H9 (cell line): ENCODE data around the gene THSD4. TPM values are rescaled to one million over a fixed set of nuclear protein-coding genes. Genes with fewer than 3 reads are reported as not detected.
A peak's percentile ranks its signal among the peaks of the same experiment; 100 is the strongest.

Source experiments
- DNase-seq: peaks from one replicate; pipeline ENCODE4 v3.0.0-alpha.2; 2017
- H2AFZ ChIP-seq: one replicate; pipeline ENCODE4 v1.6.1; 2013; ENCODE audit warnings: mild to moderate bottlenecking, low read length, control low read depth, moderate library complexity
- H2AK5ac ChIP-seq: 2 replicates; pipeline ENCODE4 v1.6.1; 2013; ENCODE audit warnings: low read length, control low read depth, mixed read lengths; ENCODE audit not compliant: insufficient read length
- H2BK120ac ChIP-seq: one replicate; pipeline ENCODE4 v1.6.1; 2013; ENCODE audit warnings: low read depth, mild to moderate bottlenecking, low read length, control low read depth, inconsistent platforms; ENCODE audit not compliant: poor library complexity, severe bottlenecking
- H2BK12ac ChIP-seq: 2 replicates; pipeline ENCODE4 v1.6.1; 2013; ENCODE audit warnings: low read length, control low read depth, mixed read lengths, low read depth; ENCODE audit not compliant: insufficient read length
- H2BK15ac ChIP-seq: 2 replicates; pipeline ENCODE4 v1.6.1; 2013; ENCODE audit warnings: low read depth, low read length, control low read depth
- H2BK20ac ChIP-seq: one replicate; pipeline ENCODE4 v1.6.1; 2013; ENCODE audit warnings: low read depth, mild to moderate bottlenecking, low read length, control low read depth, inconsistent platforms; ENCODE audit not compliant: poor library complexity, severe bottlenecking
- H2BK5ac ChIP-seq: 2 replicates; pipeline ENCODE4 v1.6.1; 2013; ENCODE audit warnings: low read length, control low read depth, mixed read lengths; ENCODE audit not compliant: insufficient read length
- H3K14ac ChIP-seq: 2 replicates; pipeline ENCODE4 v1.6.1; 2013; ENCODE audit warnings: low read length, control low read depth; ENCODE audit not compliant: insufficient read depth
- H3K18ac ChIP-seq: 2 replicates; pipeline ENCODE4 v1.6.1; 2013; ENCODE audit warnings: low read depth, mild to moderate bottlenecking, mixed read lengths, low read length, control low read depth; ENCODE audit not compliant: insufficient read length
- H3K23ac ChIP-seq: 2 replicates; pipeline ENCODE4 v1.6.1; 2013; ENCODE audit warnings: low read length, control low read depth, mixed read lengths, low read depth; ENCODE audit not compliant: insufficient read length
- H3K23me2 ChIP-seq: 2 replicates; pipeline ENCODE4 v1.6.1; 2013; ENCODE audit warnings: low read depth, mild to moderate bottlenecking, mixed read lengths, low read length, control low read depth; ENCODE audit not compliant: insufficient read length, poor library complexity, severe bottlenecking
- H3K27ac ChIP-seq: 2 replicates; pipeline ENCODE4 v1.5.1; 2013; ENCODE audit warnings: low read length, control low read depth, mixed read lengths, low read depth; ENCODE audit not compliant: insufficient read length
- H3K27me3 ChIP-seq: 2 replicates; pipeline ENCODE4 v1.6.1; 2013; ENCODE audit warnings: low read length, control low read depth, inconsistent platforms; ENCODE audit not compliant: insufficient read depth
- H3K4ac ChIP-seq: 2 replicates; pipeline ENCODE4 v1.6.1; 2013; ENCODE audit warnings: low read depth, mild to moderate bottlenecking, control low read depth, inconsistent platforms, low read length, moderate library complexity
- H3K4me1 ChIP-seq: 2 replicates; pipeline ENCODE4 v1.6.1; 2013; ENCODE audit warnings: low read length, control low read depth, inconsistent platforms; ENCODE audit not compliant: insufficient read depth
- H3K4me2 ChIP-seq: 2 replicates; pipeline ENCODE4 v1.6.1; 2013; ENCODE audit warnings: low read length, control low read depth, mixed read lengths; ENCODE audit not compliant: insufficient read length, insufficient read depth
- H3K56ac ChIP-seq: 2 replicates; pipeline ENCODE4 v1.6.1; 2013; ENCODE audit warnings: low read depth, mild to moderate bottlenecking, mixed read lengths, low read length, control low read depth; ENCODE audit not compliant: insufficient read length
- H3K79me1 ChIP-seq: 2 replicates; pipeline ENCODE4 v1.6.1; 2013; ENCODE audit warnings: low read depth, mild to moderate bottlenecking, moderate library complexity, low read length, control low read depth, inconsistent platforms; ENCODE audit not compliant: insufficient read depth, poor library complexity, severe bottlenecking
- H3K79me2 ChIP-seq: 2 replicates; pipeline ENCODE4 v1.6.1; 2013; ENCODE audit warnings: low read length, control low read depth, inconsistent platforms; ENCODE audit not compliant: insufficient read depth
- H3K9ac ChIP-seq: 2 replicates; pipeline ENCODE4 v1.6.1; 2013; ENCODE audit warnings: low read length, control low read depth, mixed read lengths; ENCODE audit not compliant: insufficient read length; ENCODE audit errors: extremely low read depth
- H3K9me3 ChIP-seq: one replicate; pipeline ENCODE4 v1.6.1; 2013; ENCODE audit warnings: low read depth, low read length, inconsistent platforms; ENCODE audit not compliant: control insufficient read depth
- H3T11ph ChIP-seq: one replicate; pipeline ENCODE4 v1.6.1; 2013; ENCODE audit warnings: mild to moderate bottlenecking, low read length, control low read depth, inconsistent platforms
- H4K20me1 ChIP-seq: one replicate; pipeline ENCODE4 v1.6.1; 2013; ENCODE audit not compliant: control insufficient read depth, insufficient read length, insufficient read depth
- H4K5ac ChIP-seq: 2 replicates; pipeline ENCODE4 v1.6.1; 2013; ENCODE audit warnings: low read depth, mild to moderate bottlenecking, mixed read lengths, low read length, control low read depth; ENCODE audit not compliant: insufficient read length
- H4K8ac ChIP-seq: replicated peaks from 2 replicates; pipeline ENCODE4 v1.6.1; 2013; ENCODE audit warnings: low read length, control low read depth, mixed read lengths, low read depth; ENCODE audit not compliant: insufficient read length
- H4K91ac ChIP-seq: 2 replicates; pipeline ENCODE4 v1.6.1; 2013; ENCODE audit warnings: low read depth, mild to moderate bottlenecking, moderate library complexity, mixed read lengths, low read length, control low read depth; ENCODE audit not compliant: insufficient read length
- H3K27ac Mint-ChIP-seq, 3 experiments: 2 replicates in 2 of 3; 3 replicates in 1 of 3; pipeline ENCODE4 v1.8.0; 2020 to 2021; ENCODE audit warnings: mixed read lengths in 3 of 3, mild to moderate bottlenecking in 1 of 3, moderate library complexity in 1 of 3
- H3K27me3 Mint-ChIP-seq: 2 replicates; pipeline ENCODE4 v1.8.0; 2021; ENCODE audit warnings: low read depth, mild to moderate bottlenecking, moderate library complexity, mixed read lengths
- H3K36me3 Mint-ChIP-seq, 3 experiments: 2 replicates in 2 of 3; 3 replicates in 1 of 3; pipeline ENCODE4 v1.8.0; 2020 to 2021; ENCODE audit warnings: low read depth in 3 of 3, mixed read lengths in 3 of 3; ENCODE audit not compliant: insufficient read depth in 1 of 3
- H3K4me1 Mint-ChIP-seq, 2 experiments: 2 replicates each; pipeline ENCODE4 v1.8.0; 2020; ENCODE audit warnings: mixed read lengths in 2 of 2
- H3K4me3 Mint-ChIP-seq, 2 experiments: 2 replicates in 1 of 2; 3 replicates in 1 of 2; pipeline ENCODE4 v1.8.0; 2020 to 2021; ENCODE audit warnings: mild to moderate bottlenecking in 2 of 2, mixed read lengths in 2 of 2, moderate library complexity in 1 of 2
- H3K9me3 Mint-ChIP-seq, 2 experiments: 2 replicates in 1 of 2; 3 replicates in 1 of 2; pipeline ENCODE4 v1.8.0; 2020; ENCODE audit warnings: mild to moderate bottlenecking in 2 of 2, mixed read lengths in 2 of 2, moderate library complexity in 1 of 2
- CTCF ChIP-seq: fragments of 200-600 bp; sonication (generic); conservative IDR thresholded peaks from 3 replicates; pipeline ENCODE4 v1.8.0; 2021; ENCODE audit warnings: antibody characterized with exemption, mild to moderate bottlenecking
- WGBS: extraction: QIAGEN DNeasy Blood & Tissue Kit; methylation state at CpG from one replicate; pipeline ENCODE4 v1.1.7; 2013; ENCODE audit warnings: missing lambda C conversion rate, low lambda C conversion rate, mixed read lengths; ENCODE audit not compliant: insufficient read length; ENCODE audit errors: extremely low coverage; 5-methylcytosine and 5-hydroxymethylcytosine counted together
- total RNA-seq: library from RNA; stranded (reverse); gene quantifications from 2 replicates; pipeline ENCODE4 v1.2.1, GENCODE V29; 2021

Gene THSD4
- total RNA-seq, 1 experiment from 2014 or later: 5.5 TPM

- no peak overlapping the region for H3K4me2 ChIP-seq
- no peak overlapping the region for H3K4ac ChIP-seq
- no peaks in the 10 kb centered on the region for H3K9me3 ChIP-seq
- H2BK20ac ChIP-seq: no peak overlapping the region
- H3K79me2 ChIP-seq: no peaks in the 10 kb centered on the region
- no peak for TF ChIP-seq CTCF
- no peak overlapping the region for H3K18ac ChIP-seq
- no peak overlapping the region; the same call in 1 of the 2 replicates for H3K14ac ChIP-seq
- H3K9me3 Mint-ChIP-seq: no peaks in the 10 kb centered on the region; a peak in 1 of 5 replicates
- H2BK12ac ChIP-seq: no peak overlapping the region
- no peaks in the 10 kb centered on the region for H3K27me3 ChIP-seq
- peak overlapping the region in 2 of 3 experiments; percentile 16 to 19; a peak in 3 of 7 replicates for H3K27ac Mint-ChIP-seq
- no peak overlapping the region for H4K91ac ChIP-seq
- no peak overlapping the region for H2BK15ac ChIP-seq
- no peak overlapping the region for H4K8ac ChIP-seq
- peaks cover 28 to 33% of the 10 kb centered on the region in 2 experiments for H3K4me1 Mint-ChIP-seq
- WGBS: no CpG with 5 or more reads among the region's 4 CpGs
- H3K79me1 ChIP-seq: no peaks in the 10 kb centered on the region
- H4K20me1 ChIP-seq: no peaks in the 10 kb centered on the region
- peaks cover 12% of the 10 kb centered on the region; the same call in 1 of the 2 replicates for H3K4me1 ChIP-seq
- H3K56ac ChIP-seq: no peak overlapping the region
- no peak overlapping the region for H3K9ac ChIP-seq
- no peak overlapping the region for H3T11ph ChIP-seq
- no peak overlapping the region for H2BK120ac ChIP-seq
- no peaks in the 10 kb centered on the region for H3K23me2 ChIP-seq
- no peak overlapping the region for H3K27ac ChIP-seq
- H4K5ac ChIP-seq: no peak overlapping the region
- H3K23ac ChIP-seq: no peak overlapping the region
- no peak overlapping the region for H3K4me3 Mint-ChIP-seq
- H2BK5ac ChIP-seq: no peak overlapping the region
- no peaks in the 10 kb centered on the region for H3K27me3 Mint-ChIP-seq
- H2AK5ac ChIP-seq: no peak overlapping the region
- no peak overlapping the region for H2AFZ ChIP-seq
- no peak for DNase-seq
- H3K36me3 Mint-ChIP-seq: no peaks in the 10 kb centered on the region; a peak in 1 of 7 replicates
Measured at GRCh38 chr15:71349336-71349735, 234.1 kb downstream of the THSD4 start.
